Activated naive CD8-positive, alpha-beta T cell (primary cell): Measurements from ENCODE around the gene ACACA.
"Not testable (repeated sequence)": the region's sequence is repeated elsewhere in the genome, so short reads cannot be mapped to it uniquely, and the experiment has no call there.

ENCODE experiments used
- H3K27ac Mint-ChIP-seq: one replicate; pipeline ENCODE4 v1.8.0; 2021; ENCODE audit warnings: mixed read lengths
- H3K27me3 Mint-ChIP-seq: one replicate; pipeline ENCODE4 v1.8.0; 2021; ENCODE audit warnings: mixed read lengths
- H3K36me3 Mint-ChIP-seq: one replicate; pipeline ENCODE4 v1.8.0; 2021; ENCODE audit warnings: mixed read lengths
- H3K4me1 Mint-ChIP-seq: one replicate; pipeline ENCODE4 v1.8.0; 2021; ENCODE audit warnings: low read depth, mixed read lengths
- H3K4me3 Mint-ChIP-seq: one replicate; pipeline ENCODE4 v1.8.0; 2021; ENCODE audit warnings: mild to moderate bottlenecking, mixed read lengths
- H3K9me3 Mint-ChIP-seq: one replicate; pipeline ENCODE4 v1.8.0; 2021; ENCODE audit warnings: low read depth, mixed read lengths

Gene ACACA

DNA sequence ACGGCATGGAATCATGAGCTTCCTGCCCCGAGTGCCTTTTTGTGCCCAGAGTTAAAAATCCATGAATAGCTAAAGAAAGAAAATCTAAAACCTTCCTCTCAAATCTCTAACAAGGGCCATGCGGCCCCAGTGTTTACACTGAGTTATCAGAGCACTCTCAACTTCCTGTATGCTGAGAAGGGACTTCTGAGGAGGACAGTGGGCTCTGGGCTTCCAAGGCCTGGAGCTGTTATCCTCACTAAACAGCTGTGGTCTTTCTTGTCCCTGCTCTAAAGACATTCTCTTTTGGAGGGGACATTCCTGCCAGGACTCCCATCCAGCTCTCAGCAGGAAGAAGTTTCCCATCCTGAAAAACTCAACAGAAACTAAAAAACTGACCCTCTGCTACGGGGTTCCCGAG is 322.3 kb downstream of the ACACA start:
- Mint-ChIP-seq H3K4me1 (peaks cover 12% of the 10 kb centered on the region), H3K27me3 (peaks cover 2% of the 10 kb centered on the region), H3K4me3 (no peak overlapping the region), H3K27ac (no peak overlapping the region), H3K36me3 (peaks cover 19% of the 10 kb centered on the region), H3K9me3 (peaks cover 4% of the 10 kb centered on the region)

DNA sequence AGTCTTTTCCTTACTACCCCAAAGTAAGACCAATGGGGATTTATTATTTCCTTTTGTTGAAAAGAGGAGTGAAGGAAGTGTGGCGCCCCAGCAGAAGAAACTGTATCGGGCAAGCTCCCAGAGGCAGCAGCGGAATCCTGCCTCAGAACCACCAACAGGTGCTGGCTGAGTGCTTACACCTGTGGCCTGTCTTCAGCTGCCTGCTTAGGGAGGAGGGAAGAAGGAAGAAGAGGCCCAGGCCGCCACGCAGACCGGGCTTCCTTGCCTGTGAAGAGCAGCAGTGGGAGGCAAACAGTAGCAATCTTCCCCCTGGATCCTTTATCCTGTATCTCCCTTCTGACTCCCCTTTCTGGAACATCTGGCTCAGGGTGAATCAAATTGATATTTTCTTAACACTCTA is 323.2 kb downstream of the ACACA start:
- H3K4me3 Mint-ChIP-seq, result no peak overlapping the region
- H3K9me3 Mint-ChIP-seq, result peaks cover 4% of the 10 kb centered on the region
- peaks cover 3% of the 10 kb centered on the region for H3K4me1 Mint-ChIP-seq
- H3K27ac Mint-ChIP-seq, result no peak overlapping the region
- peaks cover 19% of the 10 kb centered on the region for H3K36me3 Mint-ChIP-seq
- H3K27me3 Mint-ChIP-seq, result peaks cover 2% of the 10 kb centered on the region

DNA sequence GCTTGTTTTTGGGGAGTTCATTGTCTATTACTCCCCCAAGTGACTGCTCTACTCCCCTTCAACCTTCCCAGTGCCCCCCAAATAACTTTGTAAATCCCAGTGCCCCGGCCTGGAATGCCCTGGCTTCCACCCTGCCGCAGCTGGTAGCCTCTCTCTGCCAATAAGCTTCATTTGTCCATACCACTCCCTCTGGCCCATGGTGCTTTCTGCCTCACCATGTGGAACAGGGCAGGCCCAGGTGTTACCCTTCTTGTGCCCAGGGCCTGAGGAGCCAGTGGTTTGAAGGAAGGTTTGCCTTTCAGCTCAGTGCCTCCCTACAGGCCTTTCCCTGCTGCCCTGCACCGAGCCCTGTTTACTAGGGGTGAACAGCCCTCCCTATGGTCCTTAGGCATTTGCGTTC is 323.7 kb downstream of the ACACA start:
- peaks cover 2% of the 10 kb centered on the region for H3K27me3 Mint-ChIP-seq
- H3K9me3 Mint-ChIP-seq, result peaks cover 4% of the 10 kb centered on the region
- H3K4me1 Mint-ChIP-seq, result no peaks in the 10 kb centered on the region
- no peak overlapping the region for H3K27ac Mint-ChIP-seq
- no peak overlapping the region for H3K4me3 Mint-ChIP-seq
- peaks cover 19% of the 10 kb centered on the region for H3K36me3 Mint-ChIP-seq

DNA sequence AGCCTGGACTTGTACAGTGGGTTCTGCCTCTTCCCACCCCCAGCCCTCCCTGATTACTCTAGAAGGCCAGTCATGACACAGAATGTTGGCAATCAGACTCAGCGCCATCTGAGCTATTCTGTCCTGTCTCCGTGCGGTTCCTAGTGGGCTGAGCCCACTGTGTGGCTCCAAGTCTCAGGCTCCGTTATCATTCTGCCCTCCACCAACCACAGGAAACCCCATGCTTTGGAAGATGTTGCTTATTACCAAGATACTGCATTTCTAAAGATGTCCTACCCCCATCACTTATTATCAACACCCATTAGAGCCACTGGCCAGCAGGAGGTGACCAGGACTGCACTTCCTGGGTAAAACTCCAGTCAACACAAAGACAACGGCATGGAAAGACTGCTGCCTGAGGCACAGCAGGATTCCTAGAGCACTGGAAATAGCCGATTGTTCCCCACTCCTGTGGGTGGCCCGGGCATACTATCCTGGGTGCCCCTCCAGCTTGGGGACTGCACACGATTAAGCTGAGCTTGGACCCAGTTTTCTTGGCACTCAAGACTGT is 324.2 kb downstream of the ACACA start:
- H3K9me3 Mint-ChIP-seq, result peaks cover 4% of the 10 kb centered on the region

DNA sequence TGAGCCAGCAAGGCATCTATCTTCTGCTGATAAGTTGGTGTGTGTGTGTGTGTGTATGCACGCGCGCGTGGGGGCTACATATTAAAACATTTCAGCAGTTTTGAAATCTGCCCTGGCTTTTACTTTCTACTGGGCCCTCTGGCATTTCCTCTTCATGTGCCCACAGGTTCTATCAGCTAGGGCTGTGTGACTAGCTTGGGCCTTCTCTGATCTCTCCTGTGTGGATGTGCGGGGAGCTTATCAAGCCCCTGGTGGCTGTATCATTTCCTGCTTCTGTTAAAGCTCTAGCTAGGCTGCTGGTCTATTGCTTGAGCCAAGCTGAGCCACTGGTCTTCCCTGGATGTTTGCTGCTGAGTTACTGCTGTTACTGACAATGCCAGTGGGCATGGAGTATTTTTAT is 325.3 kb downstream of the ACACA start:
- Mint-ChIP-seq H3K27me3 (peaks cover 2% of the 10 kb centered on the region), H3K4me3 (no peak overlapping the region), H3K36me3 (peaks cover 16% of the 10 kb centered on the region), H3K27ac (no peak overlapping the region), H3K9me3 (peaks cover 4% of the 10 kb centered on the region), H3K4me1 (no peaks in the 10 kb centered on the region)

More for the DNA sequence above, 324.2 kb downstream of the ACACA start:
- Mint-ChIP-seq H3K36me3 (peaks cover 16% of the 10 kb centered on the region), H3K4me3 (no peak overlapping the region), H3K27ac (no peak overlapping the region), H3K27me3 (peaks cover 2% of the 10 kb centered on the region), H3K4me1 (no peaks in the 10 kb centered on the region)

DNA sequence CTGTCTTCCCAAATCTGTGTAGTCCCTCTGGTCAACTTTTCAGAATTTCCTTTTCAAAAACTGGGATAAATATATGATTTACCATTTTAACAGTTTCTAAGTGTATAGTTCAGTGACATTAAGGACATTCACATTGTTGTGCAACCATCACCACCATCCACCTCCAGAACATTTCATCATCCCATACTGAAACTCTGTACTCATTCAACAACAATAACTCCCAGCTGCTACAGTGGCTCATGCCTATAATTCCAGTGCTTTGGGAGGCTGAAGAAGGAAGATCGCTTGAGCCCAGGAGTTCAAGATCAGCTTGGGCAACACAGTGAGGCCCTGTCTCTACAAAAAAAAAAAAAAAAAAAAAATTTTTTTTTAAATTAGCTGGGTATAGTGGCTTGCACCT is 326.9 kb downstream of the ACACA start:
- Mint-ChIP-seq H3K4me1 (no peaks in the 10 kb centered on the region), H3K27me3 (peaks cover 2% of the 10 kb centered on the region), H3K27ac (no peak overlapping the region), H3K36me3 (peaks cover 8% of the 10 kb centered on the region), H3K9me3 (peaks cover 4% of the 10 kb centered on the region), H3K4me3 (no peak overlapping the region)

DNA sequence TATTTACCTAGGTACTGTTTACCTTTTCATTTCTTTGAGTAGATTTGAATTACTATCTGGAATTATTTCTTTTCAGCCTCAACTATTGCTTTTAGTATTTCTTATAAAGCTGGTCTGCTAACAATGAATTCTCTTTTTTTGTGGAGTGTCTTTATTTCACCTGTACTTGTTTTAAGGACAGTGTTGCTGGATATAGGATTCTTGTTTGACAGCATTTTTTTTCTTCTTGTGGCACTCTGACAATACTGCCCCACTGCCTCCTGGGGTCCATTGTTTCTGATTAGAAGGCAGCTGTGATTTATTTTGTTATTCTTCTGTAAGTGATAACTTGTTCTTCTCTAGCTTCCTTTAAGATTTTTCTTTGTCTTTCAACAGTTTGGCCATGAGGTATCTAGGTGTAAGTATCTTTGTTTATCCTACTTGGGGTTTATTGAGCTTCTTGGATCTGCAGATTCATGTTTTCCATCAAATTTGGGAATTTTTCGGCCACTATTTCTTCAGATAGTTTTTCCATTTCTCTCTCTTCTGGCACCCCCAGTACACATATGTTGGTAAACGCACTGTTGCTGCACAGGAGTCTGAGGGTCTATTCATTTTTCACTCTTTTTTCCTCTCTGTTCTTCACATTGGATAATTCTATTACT is 327.4 kb downstream of the ACACA start:
- H3K4me1 Mint-ChIP-seq, result no peaks in the 10 kb centered on the region
- H3K27ac Mint-ChIP-seq, result no peak overlapping the region
- H3K4me3 Mint-ChIP-seq, result no peak overlapping the region
- peaks cover 4% of the 10 kb centered on the region for H3K9me3 Mint-ChIP-seq
- peaks cover 6% of the 10 kb centered on the region for H3K36me3 Mint-ChIP-seq
- peaks cover 2% of the 10 kb centered on the region for H3K27me3 Mint-ChIP-seq

DNA sequence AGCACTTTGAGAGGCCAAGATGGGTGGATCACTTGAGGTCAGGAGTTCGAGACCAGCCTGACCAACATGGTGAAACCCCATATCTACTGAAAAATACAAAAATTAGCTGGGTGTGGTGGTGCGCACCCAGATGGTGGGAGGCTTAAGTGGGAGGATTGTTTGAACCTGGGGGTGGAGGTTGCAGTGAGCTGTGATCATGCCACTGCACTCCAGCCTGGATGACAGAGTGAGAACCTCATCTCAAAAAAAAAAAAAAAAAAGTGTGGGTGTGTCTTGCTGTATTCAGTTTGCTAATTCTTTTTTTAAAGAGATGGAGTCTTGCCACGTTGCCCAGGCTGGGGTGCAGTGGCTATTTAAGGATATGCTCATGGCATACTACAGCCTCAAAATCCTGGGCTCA is 333.2 kb downstream of the ACACA start:
- H3K27ac Mint-ChIP-seq, H3K9me3 Mint-ChIP-seq, H3K4me3 Mint-ChIP-seq, H3K4me1 Mint-ChIP-seq, H3K36me3 Mint-ChIP-seq, H3K27me3 Mint-ChIP-seq: not testable (repeated sequence)

DNA sequence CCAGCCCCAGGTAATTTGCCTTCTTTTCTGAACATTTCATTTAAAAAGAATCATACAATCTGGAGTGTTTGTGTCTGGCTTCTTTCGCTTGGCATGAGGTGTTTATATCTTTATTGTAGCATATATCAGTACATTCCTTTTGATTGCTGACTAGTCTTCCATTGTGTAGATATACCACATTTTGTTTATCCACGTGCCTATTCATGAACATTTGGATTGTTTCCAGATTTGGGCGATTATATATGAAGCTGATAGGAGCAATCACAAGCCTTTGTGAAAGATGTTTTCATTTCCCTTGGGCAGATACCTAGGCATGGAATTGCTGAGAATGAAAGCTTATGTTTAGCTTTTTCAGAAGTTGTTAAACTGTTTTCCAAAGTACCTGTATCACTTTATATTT is 337.5 kb downstream of the ACACA start:
- Mint-ChIP-seq H3K4me1 (no peaks in the 10 kb centered on the region), H3K36me3 (no peaks in the 10 kb centered on the region), H3K9me3 (no peaks in the 10 kb centered on the region)

DNA sequence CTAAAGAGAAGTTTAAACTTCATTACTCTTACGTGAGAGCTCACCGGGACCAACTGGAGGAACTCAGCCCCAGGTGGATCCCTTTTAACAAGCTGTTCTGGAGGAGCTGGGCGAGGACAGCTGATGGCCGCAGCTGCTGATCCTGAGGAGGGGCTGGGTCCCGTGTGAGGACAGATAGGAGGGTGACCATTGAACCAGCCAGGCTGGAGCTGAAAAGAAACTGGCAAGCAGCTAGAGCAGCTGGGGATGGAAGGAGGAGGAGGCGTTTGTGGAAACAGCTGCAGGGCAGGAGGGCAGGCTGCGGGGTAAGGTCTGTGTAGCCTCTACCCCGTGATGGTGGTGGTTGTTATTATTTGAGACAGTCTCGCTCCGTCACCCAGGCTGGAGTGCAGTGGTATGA is 338.4 kb downstream of the ACACA start:
- Mint-ChIP-seq H3K4me1 (no peaks in the 10 kb centered on the region), H3K9me3 (no peaks in the 10 kb centered on the region), H3K36me3 (no peaks in the 10 kb centered on the region), H3K27ac (no peak overlapping the region), H3K27me3 (no peaks in the 10 kb centered on the region), H3K4me3 (no peak overlapping the region)

More for the DNA sequence above, 337.5 kb downstream of the ACACA start:
- H3K27ac Mint-ChIP-seq, result no peak overlapping the region
- no peak overlapping the region for H3K4me3 Mint-ChIP-seq
- no peaks in the 10 kb centered on the region for H3K27me3 Mint-ChIP-seq

DNA sequence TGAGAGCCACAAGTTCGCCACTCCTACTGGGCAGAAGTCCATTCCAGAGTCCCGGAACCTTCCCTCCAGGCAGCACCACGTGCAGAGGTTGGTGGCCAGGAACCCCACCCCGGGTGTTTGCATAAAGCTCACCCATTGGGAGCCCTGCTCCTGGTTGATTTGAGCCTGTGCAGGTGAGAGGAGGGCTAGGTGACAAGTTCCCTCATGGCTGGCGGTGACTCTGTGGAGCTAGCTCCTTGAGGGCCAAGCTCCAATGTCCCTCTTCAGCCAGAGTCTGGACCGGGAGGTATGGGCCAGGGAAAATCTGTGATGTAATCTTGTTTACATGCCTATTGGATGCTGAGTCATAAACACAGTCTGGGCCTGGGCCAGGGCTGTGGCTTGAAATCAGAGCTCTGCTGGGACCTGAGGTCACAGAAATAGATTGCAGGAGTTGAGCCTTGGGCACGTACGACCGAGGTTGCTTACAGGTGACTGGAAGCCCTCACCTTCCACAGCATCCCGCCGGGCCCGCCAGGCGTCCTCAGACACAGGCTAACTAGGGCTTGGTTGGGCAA is 339.0 kb downstream of the ACACA start:
- Mint-ChIP-seq H3K4me1 (no peaks in the 10 kb centered on the region), H3K9me3 (no peaks in the 10 kb centered on the region), H3K27ac (no peak overlapping the region), H3K4me3 (no peak overlapping the region), H3K36me3 (no peaks in the 10 kb centered on the region), H3K27me3 (no peaks in the 10 kb centered on the region)

DNA sequence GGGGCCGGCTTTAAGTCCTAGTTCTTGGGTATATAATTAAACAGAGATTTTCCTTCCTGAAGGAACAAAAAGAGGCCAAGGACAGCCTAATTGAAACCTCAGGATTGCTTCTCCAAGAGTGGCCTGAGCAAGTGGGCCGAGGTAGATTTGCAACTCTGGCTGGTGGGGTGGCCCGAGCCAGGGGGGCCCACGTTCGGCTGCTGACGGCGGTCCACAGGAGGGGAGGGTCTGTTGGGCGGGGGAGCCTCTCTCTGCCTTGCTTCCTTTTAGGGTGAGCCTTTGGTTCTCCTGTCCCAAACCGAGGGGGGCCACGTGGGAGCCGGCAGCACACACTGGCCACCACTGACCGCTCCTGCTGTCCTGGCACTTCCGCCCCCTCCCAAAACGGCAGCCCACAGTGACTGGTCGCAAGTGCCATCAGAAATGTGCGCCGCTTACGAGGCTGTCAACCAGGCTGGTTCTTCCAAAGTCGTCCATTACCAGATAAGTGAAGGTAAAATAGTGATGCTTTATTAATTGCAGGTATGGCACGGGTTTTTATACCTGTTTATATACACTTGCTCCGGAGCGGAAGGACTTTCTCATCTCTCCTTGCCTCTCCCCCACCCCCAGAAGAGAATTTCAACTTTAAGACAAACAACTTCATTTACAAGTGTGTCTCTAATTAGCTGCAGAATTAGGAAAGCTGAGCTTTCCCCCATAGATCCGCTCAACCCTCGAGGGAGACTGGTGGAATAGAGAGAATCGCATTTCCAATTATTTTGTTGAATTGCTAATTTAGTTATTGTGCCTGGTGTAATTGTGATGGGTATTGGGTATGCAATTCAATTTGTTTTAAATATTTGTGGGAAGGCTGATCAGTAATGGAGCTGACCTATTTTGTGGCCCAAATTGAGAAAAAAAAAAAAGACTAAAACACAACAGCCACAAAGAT is 340.0 kb downstream of the ACACA start:
- no peaks in the 10 kb centered on the region for H3K36me3 Mint-ChIP-seq
- no peak overlapping the region for H3K4me3 Mint-ChIP-seq
- H3K27me3 Mint-ChIP-seq, result no peaks in the 10 kb centered on the region
- no peak overlapping the region for H3K27ac Mint-ChIP-seq
- no peaks in the 10 kb centered on the region for H3K4me1 Mint-ChIP-seq
- no peaks in the 10 kb centered on the region for H3K9me3 Mint-ChIP-seq

DNA sequence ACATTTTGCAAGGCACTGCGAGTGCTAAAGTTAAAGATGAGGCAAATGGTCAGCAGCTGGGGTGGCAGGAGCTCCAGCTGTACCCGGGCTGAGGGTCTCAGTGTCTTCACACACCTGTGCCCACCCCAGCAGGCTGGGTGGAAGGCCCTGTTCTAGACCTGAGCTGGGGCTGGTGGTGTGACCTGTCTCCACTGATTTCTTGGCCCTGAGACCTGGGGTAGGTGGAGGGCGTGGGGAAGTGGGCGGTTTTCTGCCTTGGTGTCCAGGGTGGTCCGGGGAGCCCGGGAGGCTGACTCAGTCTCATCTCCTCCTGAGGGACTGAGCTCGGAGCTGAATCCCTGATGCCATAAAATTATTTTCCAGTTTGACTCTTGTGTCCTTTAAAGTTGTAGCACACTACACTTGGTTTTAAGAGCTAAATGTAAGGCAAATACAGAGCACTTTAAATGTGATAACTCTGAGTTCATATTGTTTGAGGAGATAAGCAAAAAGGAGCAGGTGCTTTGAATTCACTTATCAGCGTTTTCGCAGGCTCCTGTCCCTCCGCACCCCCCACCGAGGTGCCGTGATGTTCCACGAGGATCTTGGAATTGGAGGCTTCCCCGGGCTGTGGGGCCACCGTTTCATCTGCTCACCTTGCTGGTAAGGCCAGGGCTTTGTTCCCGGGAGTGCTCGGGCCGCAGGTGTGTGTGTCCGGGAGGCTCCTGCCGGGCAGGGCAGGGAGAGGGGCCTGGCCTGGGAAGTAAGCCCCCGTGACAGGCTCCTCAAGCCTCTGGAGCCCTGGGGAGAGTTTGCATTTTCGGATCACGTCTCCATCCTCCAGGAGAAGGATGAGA is 340.9 kb downstream of the ACACA start:
- Mint-ChIP-seq H3K9me3 (no peaks in the 10 kb centered on the region), H3K27me3 (no peaks in the 10 kb centered on the region), H3K4me3 (no peak overlapping the region), H3K27ac (no peak overlapping the region), H3K36me3 (no peaks in the 10 kb centered on the region), H3K4me1 (no peaks in the 10 kb centered on the region)

DNA sequence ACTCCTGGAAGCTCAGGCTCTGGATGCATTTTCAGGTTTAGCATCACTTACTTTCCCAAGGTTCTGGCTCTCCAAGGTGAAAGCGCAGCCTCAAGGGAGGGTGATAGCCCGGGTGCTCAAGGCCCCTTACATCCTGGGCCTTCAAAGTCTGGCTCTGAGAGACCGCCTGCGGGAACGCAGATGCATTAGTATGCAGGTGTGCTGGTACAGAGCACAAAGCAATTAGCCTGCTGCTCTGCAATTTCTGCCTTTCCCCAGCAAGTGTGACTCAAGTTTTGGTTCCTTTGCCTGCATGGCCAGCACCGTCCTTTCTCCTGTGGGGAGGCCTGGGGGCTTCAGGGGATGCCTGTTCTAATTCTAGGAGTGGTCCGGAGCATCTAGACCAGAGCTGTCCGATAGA is 341.7 kb downstream of the ACACA start:
- H3K9me3 Mint-ChIP-seq, result no peaks in the 10 kb centered on the region
- H3K27me3 Mint-ChIP-seq, result no peaks in the 10 kb centered on the region
- H3K4me3 Mint-ChIP-seq, result no peak overlapping the region
- H3K36me3 Mint-ChIP-seq, result no peaks in the 10 kb centered on the region
- no peaks in the 10 kb centered on the region for H3K4me1 Mint-ChIP-seq
- H3K27ac Mint-ChIP-seq, result no peak overlapping the region
